ENCODE data around the gene RAMP2.
"Not testable (repeated sequence)": the region's sequence is repeated elsewhere in the genome, so short reads cannot be mapped to it uniquely, and the experiment has no call there.

Gene RAMP2
- 0 to 0.55 (median 0) reads per million in 17 experiments for total RNA-seq

GRCh38 chr17:42760652-42761581, at the start of gene RAMP2:
Gene RAMP2 (plus strand): TSS chr17:42761227. CDS start chr17:42761262, 35 bp downstream.
- DNase-seq: peak; percentile 24 to 67 (median 44)

GRCh38 chr17:42720996-42721583, 39.9 kb upstream of the RAMP2 start:
- peak; percentile 41 to 91 (median 76) for DNase-seq

GRCh38 chr17:42723636-42724035, 37.4 kb upstream of the RAMP2 start:
- no peak for DNase-seq

GRCh38 chr17:42725143-42725542, 35.9 kb upstream of the RAMP2 start:
- DNase-seq: no peak

- no peak for DNase-seq
Observed at GRCh38 chr17:42740699-42741098, 20.3 kb upstream of the RAMP2 start.

GRCh38 chr17:42742916-42743315, 18.1 kb upstream of the RAMP2 start:
- not testable (repeated sequence) for DNase-seq

GRCh38 chr17:42743595-42744282, 17.3 kb upstream of the RAMP2 start:
- no peak for DNase-seq

GRCh38 chr17:42744283-42744805, 16.7 kb upstream of the RAMP2 start:
- DNase-seq: peak; percentile 55 to 77 (median 67)

- peak; percentile 94 to 98 (median 96) for DNase-seq
Observed at GRCh38 chr17:42744806-42745617, 16.0 kb upstream of the RAMP2 start, which contains the start of gene EZH1. Gene EZH1 (minus strand): TSS chr17:42745040. CDS start chr17:42728941, 16,099 bp downstream.

GRCh38 chr17:42748202-42748907, 12.7 kb upstream of the RAMP2 start:
- no peak for DNase-seq

- no peak for DNase-seq
Observed at GRCh38 chr17:42748908-42749798, 11.9 kb upstream of the RAMP2 start.

- peak; percentile 41 to 70 (median 62) for DNase-seq
Observed at GRCh38 chr17:42750739-42751344, 10.2 kb upstream of the RAMP2 start.

GRCh38 chr17:42751628-42752027, 9.4 kb upstream of the RAMP2 start:
- DNase-seq: no peak

GRCh38 chr17:42754782-42755181, 6.2 kb upstream of the RAMP2 start:
- peak in 1 of 4 experiments; percentile 9 for DNase-seq

GRCh38 chr17:42759982-42760651, 910 bp upstream of the RAMP2 start:
- peak; percentile 57 to 81 (median 72) for DNase-seq

GRCh38 chr17:42761638-42762037, 611 bp downstream of the RAMP2 start:
- no peak for DNase-seq

- no peak for DNase-seq
Observed at GRCh38 chr17:42766124-42766523, 5.1 kb downstream of the RAMP2 start.

GRCh38 chr17:42767512-42767911, 6.5 kb downstream of the RAMP2 start:
- DNase-seq: no peak

- not testable (repeated sequence) for DNase-seq
Observed at GRCh38 chr17:42768006-42768405, 7.0 kb downstream of the RAMP2 start.
